ENCODE results near the gene C5orf22. TPM values are rescaled to one million over a fixed set of nuclear protein-coding genes. Genes with fewer than 3 reads are reported as not detected.
A peak's percentile ranks its signal among the peaks of the same experiment; 100 is the strongest.

Gene C5orf22
- total RNA-seq: 10 to 100 TPM; 19.2 to 23.7 TPM

- intact Hi-C loops (cut with micrococcal nuclease): no loop called here
- Mint-ChIP-seq H3K4me1 (ENCODE audit: low read depth) (peaks cover 39% of the 10 kb centered on the region), H3K27ac (peak within 1 kb of the TSS; percentile 86), H3K36me3 (ENCODE audit: low read depth) (peaks cover 55% of the 10 kb centered on the region), H3K4me3 (peak within 1 kb of the TSS; percentile 86), H3K9me3 (no peaks in the 10 kb centered on the region), H3K27me3 (no peaks in the 10 kb centered on the region)
- no peak for TF ChIP-seq CTCF (IDR thresholded peaks at IDR 0.05)
- peak; percentile 98 for ATAC-seq
- peak; percentile 97 for DNase-seq
- POLR2A ChIA-PET: interaction anchor here (1.1 to 1.7 kb wide), 3 partner anchors 8 to 22 kb away, joined by 3 to 5 read pairs (median 4); no protein-coding TSS in a partner anchor
- CTCF ChIA-PET: interaction anchor here (1.0 to 1.4 kb wide), 5 partner anchors 10 to 561 kb away, joined by 3 to 4 read pairs (median 3); partner anchors contain the start of gene PDZD2
Measured at GRCh38 chr5:31531888-31532547, at the start of gene C5orf22, which contains the start of gene DROSHA. TSS of gene C5orf22 (plus strand) at chr5:31532301. CDS start at chr5:31532393, 92 bp downstream. TSS of gene DROSHA (minus strand) at chr5:31532093. CDS start at chr5:31529059, 3,034 bp downstream.

- no peaks in the 10 kb centered on the region for H3K27me3 Mint-ChIP-seq
- H3K4me3 Mint-ChIP-seq: no peak overlapping the region
- no peaks in the 10 kb centered on the region for H3K9me3 Mint-ChIP-seq
- H3K36me3 Mint-ChIP-seq (ENCODE audit: low read depth): peaks cover 48% of the 10 kb centered on the region
- H3K27ac Mint-ChIP-seq: no peak overlapping the region
- intact Hi-C loops (cut with micrococcal nuclease): no loop called here
- no peak for TF ChIP-seq CTCF (IDR thresholded peaks at IDR 0.05)
- ATAC-seq (no peak), DNase-seq (no peak)
- ChIA-PET CTCF (no interaction called here), POLR2A (interaction anchor here (0.7 kb wide), 1 partner anchor 46 kb away, joined by 3 read pairs; no protein-coding TSS in a partner anchor)
- H3K4me1 Mint-ChIP-seq (ENCODE audit: low read depth): no peaks in the 10 kb centered on the region
Measured at GRCh38 chr5:31485376-31486207, 46.5 kb upstream of the C5orf22 start.

- H3K27me3 Mint-ChIP-seq: no peaks in the 10 kb centered on the region
- ChIA-PET POLR2A (no interaction called here), CTCF (no interaction called here)
- H3K36me3 Mint-ChIP-seq (ENCODE audit: low read depth): peaks cover 49% of the 10 kb centered on the region
- no peak for ATAC-seq
- DNase-seq: no peak
- intact Hi-C loops (cut with micrococcal nuclease): no loop called here
- no peaks in the 10 kb centered on the region for H3K4me1 Mint-ChIP-seq (ENCODE audit: low read depth)
- H3K9me3 Mint-ChIP-seq: no peaks in the 10 kb centered on the region
- H3K27ac Mint-ChIP-seq: no peak overlapping the region
- TF ChIP-seq CTCF (IDR thresholded peaks at IDR 0.05): no peak
- no peak overlapping the region for H3K4me3 Mint-ChIP-seq
Measured at GRCh38 chr5:31486441-31486840, 45.7 kb upstream of the C5orf22 start.

GRCh38 chr5:31487506-31487905 is 44.6 kb upstream of the C5orf22 start:
- intact Hi-C loops (cut with micrococcal nuclease): no loop called here

More at GRCh38 chr5:31487506-31487905, 44.6 kb upstream of the C5orf22 start:
- ATAC-seq (no peak), DNase-seq (no peak)
- H3K4me3 Mint-ChIP-seq: no peak overlapping the region
- no peak overlapping the region for H3K27ac Mint-ChIP-seq
- H3K36me3 Mint-ChIP-seq (ENCODE audit: low read depth): peaks cover 38% of the 10 kb centered on the region
- ChIA-PET CTCF (no interaction called here), POLR2A (interaction anchor here (0.7 kb wide), 1 partner anchor 24 kb away, joined by 3 read pairs; no protein-coding TSS in a partner anchor)
- TF ChIP-seq CTCF (IDR thresholded peaks at IDR 0.05): no peak
- no peaks in the 10 kb centered on the region for H3K9me3 Mint-ChIP-seq
- no peaks in the 10 kb centered on the region for H3K27me3 Mint-ChIP-seq
- no peaks in the 10 kb centered on the region for H3K4me1 Mint-ChIP-seq (ENCODE audit: low read depth)
